ENCODE measurements around the gene ITPRIP.

Gene ITPRIP

GRCh38 chr10:104340111-104340526 lies 1.9 kb upstream of the ITPRIP start:
- DNase-seq, result no peak

- DNase-seq, result no peak
Observed at GRCh38 chr10:104339469-104340110, 1.3 kb upstream of the ITPRIP start.

- peak; percentile 37 for DNase-seq
Observed at GRCh38 chr10:104337521-104337984, 712 bp downstream of the ITPRIP start.

DNA sequence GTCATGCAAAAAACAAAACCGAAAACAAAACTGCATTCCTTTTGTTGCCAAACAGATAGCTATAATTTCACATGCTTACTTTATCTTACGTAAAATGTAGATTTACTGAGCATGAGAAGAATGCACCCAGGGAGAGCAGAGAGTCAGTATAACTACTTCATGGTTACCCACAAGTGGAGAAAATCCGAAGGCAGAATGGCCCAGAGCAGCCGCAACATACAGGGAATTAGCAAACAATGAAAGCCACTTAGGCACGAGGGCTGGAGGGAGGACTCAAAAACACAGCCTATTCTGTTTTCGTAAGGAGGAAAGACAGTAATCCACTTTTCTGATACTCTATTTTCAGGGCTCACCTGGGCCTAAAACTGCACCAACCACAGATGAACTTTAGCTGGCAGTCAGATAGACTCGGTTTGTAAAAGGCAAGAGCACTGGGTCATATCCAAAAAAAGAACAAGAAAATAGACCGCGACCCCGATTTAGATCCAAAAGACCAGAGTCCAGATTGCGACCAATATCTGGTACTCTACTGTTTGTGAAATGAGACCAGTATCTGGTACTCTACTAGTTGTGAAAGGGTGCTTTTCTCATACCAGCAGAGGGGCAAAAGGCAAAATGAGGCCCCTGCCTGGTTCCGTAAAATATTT lies 1.3 kb downstream of the ITPRIP start:
- DNase-seq, result no peak

GRCh38 chr10:104334965-104335650 lies 3.2 kb downstream of the ITPRIP start:
- peak; percentile 49 for DNase-seq

- no peak for DNase-seq
Observed at GRCh38 chr10:104334561-104334960, 3.7 kb downstream of the ITPRIP start.

GRCh38 chr10:104333728-104334373 lies 4.4 kb downstream of the ITPRIP start:
- no peak for DNase-seq

GRCh38 chr10:104333032-104333727 lies 5.1 kb downstream of the ITPRIP start:
- peak; percentile 70 for DNase-seq

DNA sequence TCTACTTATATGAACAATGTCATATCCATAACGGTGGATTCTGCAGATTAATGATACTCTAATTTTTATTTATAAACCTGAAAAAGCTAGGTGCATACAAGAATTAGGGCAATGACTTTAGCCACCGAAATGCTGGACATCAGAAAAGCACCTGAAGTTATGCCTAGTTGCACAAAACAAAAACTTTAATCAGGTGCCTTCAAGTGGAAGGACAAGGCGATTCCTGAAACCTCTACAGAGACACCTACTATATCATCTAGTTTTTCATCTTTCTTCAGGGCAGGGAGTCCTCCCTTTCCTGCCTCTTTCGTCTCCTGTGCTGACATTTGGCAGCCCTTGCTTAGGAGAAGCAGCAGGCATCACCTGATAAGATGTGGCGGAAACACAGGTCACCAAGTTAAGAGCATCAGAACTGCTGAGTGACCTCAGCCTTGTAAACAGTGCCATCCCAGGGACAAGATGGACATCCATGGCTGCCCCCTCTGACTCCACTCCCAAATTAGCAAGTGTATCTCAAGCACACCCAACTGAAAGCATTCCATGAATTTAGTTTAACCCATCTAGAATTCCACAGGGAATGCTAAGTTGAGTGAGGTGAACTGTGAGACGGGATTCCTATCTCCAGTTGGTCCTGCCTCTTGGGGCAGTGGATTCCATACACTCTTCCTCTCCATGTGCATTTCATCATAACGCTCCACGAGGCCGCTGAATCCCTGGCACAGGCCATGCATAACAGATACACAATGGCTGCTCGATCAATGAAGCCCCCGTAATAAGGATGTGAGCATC lies 5.8 kb downstream of the ITPRIP start:
- DNase-seq, result no peak

DNA sequence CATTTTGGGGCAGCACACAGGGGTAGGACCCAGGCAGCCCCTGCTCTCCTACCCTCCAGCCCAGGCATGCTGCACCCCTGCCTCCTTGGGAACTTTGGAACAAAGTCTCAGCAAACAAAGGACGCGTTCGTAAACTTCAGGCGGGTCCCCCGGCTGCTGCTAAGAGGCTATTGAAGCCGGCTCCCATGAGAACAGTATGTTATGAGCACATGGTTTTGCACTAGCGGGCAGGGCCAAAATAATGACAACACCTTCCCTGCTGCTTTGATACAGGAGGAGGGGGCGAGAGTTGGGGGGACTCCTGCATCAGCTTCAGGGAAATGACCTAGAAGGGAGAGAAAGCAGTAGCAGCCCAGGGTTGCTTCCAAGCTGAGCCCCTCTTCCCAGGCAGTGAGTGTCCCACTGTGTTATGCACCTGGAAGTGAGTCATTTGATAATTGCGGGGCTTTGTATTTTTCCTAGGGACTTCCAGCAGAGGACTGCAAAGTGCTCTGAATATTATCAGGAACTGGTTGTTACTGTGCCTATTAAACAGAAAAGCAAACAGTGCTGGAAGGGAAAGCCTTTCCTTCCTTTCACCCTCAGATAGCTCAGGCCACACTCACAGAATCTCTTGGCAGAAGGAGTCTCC lies 6.9 kb downstream of the ITPRIP start:
- no peak for DNase-seq

GRCh38 chr10:104330168-104331110 lies 7.8 kb downstream of the ITPRIP start:
- DNase-seq, result no peak

- no peak for DNase-seq
Observed at GRCh38 chr10:104329735-104330134, 8.5 kb downstream of the ITPRIP start.

GRCh38 chr10:104328896-104329710 lies 9.2 kb downstream of the ITPRIP start:
- peak; percentile 83 for DNase-seq

- no peak for DNase-seq
Observed at GRCh38 chr10:104328646-104328895, 9.7 kb downstream of the ITPRIP start.

DNA sequence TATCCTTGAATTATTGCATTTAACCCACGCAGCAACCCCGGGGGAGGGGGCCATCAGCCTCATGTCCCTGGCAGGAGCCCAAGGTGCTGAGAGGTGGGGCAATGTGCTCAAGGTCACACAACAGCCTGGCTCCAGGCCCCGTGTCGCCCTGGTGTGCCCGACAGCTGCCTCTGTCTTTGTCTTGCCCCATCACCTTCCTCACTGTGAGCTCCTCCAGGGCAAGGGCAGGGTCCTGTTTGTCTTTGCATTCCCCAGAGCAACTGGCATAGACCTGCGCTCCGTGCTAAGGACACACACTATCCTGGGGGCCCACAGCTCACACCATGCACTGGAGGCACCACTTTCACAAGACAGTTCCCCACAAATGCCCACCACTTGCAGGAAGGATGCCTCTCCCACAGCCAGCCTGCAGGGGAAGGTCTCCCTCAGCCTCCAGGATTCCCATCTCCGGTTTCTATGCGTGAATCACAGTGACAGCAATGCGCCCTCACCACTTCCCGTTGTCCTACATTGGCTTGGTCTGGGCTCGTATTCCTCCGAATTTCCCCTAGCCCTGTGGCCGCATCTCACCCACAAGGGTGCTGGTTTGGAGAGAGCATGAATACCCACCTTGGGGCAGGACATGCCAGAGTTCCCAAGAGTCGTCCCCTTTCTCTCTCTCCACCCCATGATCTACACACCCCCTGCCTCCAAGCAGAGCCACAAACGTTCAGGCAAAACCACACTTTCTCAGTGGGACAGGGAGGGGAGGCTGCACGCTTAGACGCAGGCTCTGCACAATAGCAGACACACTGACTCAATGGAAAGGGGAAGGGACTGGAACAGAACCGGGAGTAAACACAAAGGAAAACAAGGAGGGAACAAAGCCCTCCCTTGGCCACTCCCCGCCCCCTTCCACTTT lies 10.3 kb downstream of the ITPRIP start:
- peak; percentile 28 for DNase-seq

DNA sequence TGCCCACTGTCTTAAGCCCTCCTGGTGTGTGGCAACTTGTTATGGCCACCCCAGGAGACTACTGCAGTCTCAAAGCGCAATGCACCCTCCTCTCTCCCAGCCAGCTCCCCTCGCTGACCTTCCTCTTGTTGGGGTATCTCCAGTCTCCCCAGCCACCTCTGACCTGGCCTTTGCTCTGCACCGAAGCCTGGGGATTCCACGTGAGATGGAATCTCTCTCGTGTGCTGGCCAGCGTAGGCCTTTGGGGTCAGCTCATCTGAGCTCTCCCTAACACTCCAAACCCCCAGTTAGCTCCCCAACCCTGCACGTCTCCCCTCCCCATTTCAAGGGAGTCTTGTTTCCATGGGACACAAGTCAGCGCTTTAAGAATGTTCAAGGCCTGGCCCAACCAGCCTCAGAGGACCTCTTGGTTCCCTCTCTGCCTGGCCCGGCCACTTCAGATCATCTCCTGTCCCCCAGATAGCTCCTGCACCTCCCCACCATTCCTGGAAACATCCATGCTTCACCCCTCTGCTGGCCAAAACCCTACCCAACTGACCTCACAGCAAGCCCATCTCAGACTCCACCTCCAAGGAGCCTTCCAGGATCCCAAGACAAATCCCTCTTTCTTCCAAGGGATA lies 11.2 kb downstream of the ITPRIP start:
- no peak for DNase-seq

GRCh38 chr10:104325436-104326435 lies 12.5 kb downstream of the ITPRIP start:
- DNase-seq, result no peak

Measured in CD4-positive, alpha-beta T cell treated with Interleukin-17A for 4 hours (primary cell).